KOPT-K1 (cell line): ENCODE data around the gene S100A7.
"Not testable (repeated sequence)": the region's sequence is repeated elsewhere in the genome, so short reads cannot be mapped to it uniquely, and the experiment has no call there.

Experiments used
- H3K27ac ChIP-seq: fragments of 200-600 bp; sonication (generic); 2 replicates; pipeline ENCODE4 v1.5.1; 2016; ENCODE audit warnings: antibody characterized with exemption, mild to moderate bottlenecking, low read depth, low read length; ENCODE audit not compliant: poor library complexity, severe bottlenecking
- H3K36me3 ChIP-seq: fragments of 200-600 bp; sonication (generic); 2 replicates; pipeline ENCODE4 v1.5.1; 2017; ENCODE audit warnings: antibody characterized with exemption, mild to moderate bottlenecking, low read length, moderate library complexity; ENCODE audit not compliant: insufficient read depth
- H3K9me3 ChIP-seq: fragments of 200-600 bp; sonication (generic); 2 replicates; pipeline ENCODE4 v1.5.1; 2017; ENCODE audit warnings: antibody characterized with exemption, low read length, mild to moderate bottlenecking; ENCODE audit not compliant: insufficient read depth, poor library complexity, severe bottlenecking

The S100A7 gene

GRCh38 chr1:153448851-153449250 lies 11.6 kb downstream of the S100A7 start:
- not testable (repeated sequence) for H3K9me3 ChIP-seq, H3K36me3 ChIP-seq, H3K27ac ChIP-seq

GRCh38 chr1:153447498-153448170 lies 12.8 kb downstream of the S100A7 start:
- no peaks in the 10 kb centered on the region for H3K36me3 ChIP-seq
- H3K9me3 ChIP-seq: peaks cover 3% of the 10 kb centered on the region
- no peak overlapping the region for H3K27ac ChIP-seq

GRCh38 chr1:153444078-153444477 lies 16.4 kb downstream of the S100A7 start:
- Histone ChIP-seq H3K36me3 (no peaks in the 10 kb centered on the region), H3K9me3 (peaks cover 3% of the 10 kb centered on the region), H3K27ac (no peak overlapping the region)

GRCh38 chr1:153443486-153443885 lies 17.0 kb downstream of the S100A7 start:
- H3K9me3 ChIP-seq: peaks cover 3% of the 10 kb centered on the region
- no peaks in the 10 kb centered on the region for H3K36me3 ChIP-seq
- H3K27ac ChIP-seq: no peak overlapping the region

GRCh38 chr1:153441238-153441755 lies 19.2 kb downstream of the S100A7 start:
- Histone ChIP-seq H3K36me3 (no peaks in the 10 kb centered on the region), H3K9me3 (peaks cover 3% of the 10 kb centered on the region), H3K27ac (no peak overlapping the region)

- Histone ChIP-seq H3K9me3 (peaks cover 3% of the 10 kb centered on the region), H3K36me3 (no peaks in the 10 kb centered on the region), H3K27ac (no peak overlapping the region)
Observed at GRCh38 chr1:153439273-153439672, 21.2 kb downstream of the S100A7 start.

- H3K36me3 ChIP-seq: no peaks in the 10 kb centered on the region
- H3K27ac ChIP-seq: no peak overlapping the region
- H3K9me3 ChIP-seq: peaks cover 3% of the 10 kb centered on the region
Observed at GRCh38 chr1:153438599-153438998, 21.9 kb downstream of the S100A7 start.

GRCh38 chr1:153437236-153437635 lies 23.2 kb downstream of the S100A7 start:
- H3K36me3 ChIP-seq: no peaks in the 10 kb centered on the region
- H3K27ac ChIP-seq: no peak overlapping the region
- no peaks in the 10 kb centered on the region for H3K9me3 ChIP-seq

- Histone ChIP-seq H3K9me3 (no peaks in the 10 kb centered on the region), H3K36me3 (no peaks in the 10 kb centered on the region), H3K27ac (no peak overlapping the region)
Observed at GRCh38 chr1:153434746-153435455, 25.6 kb downstream of the S100A7 start.

GRCh38 chr1:153432874-153433681 lies 27.4 kb downstream of the S100A7 start:
- Histone ChIP-seq H3K9me3 (no peaks in the 10 kb centered on the region), H3K27ac (no peak overlapping the region), H3K36me3 (no peaks in the 10 kb centered on the region)

GRCh38 chr1:153431928-153432327 lies 28.5 kb downstream of the S100A7 start:
- no peaks in the 10 kb centered on the region for H3K9me3 ChIP-seq
- no peak overlapping the region for H3K27ac ChIP-seq
- no peaks in the 10 kb centered on the region for H3K36me3 ChIP-seq

GRCh38 chr1:153431427-153431826 lies 29.0 kb downstream of the S100A7 start:
- no peaks in the 10 kb centered on the region for H3K9me3 ChIP-seq
- no peak overlapping the region for H3K27ac ChIP-seq
- no peaks in the 10 kb centered on the region for H3K36me3 ChIP-seq

- H3K27ac ChIP-seq: no peak overlapping the region
- no peaks in the 10 kb centered on the region for H3K9me3 ChIP-seq
- H3K36me3 ChIP-seq: no peaks in the 10 kb centered on the region
Observed at GRCh38 chr1:153431002-153431401, 29.4 kb downstream of the S100A7 start.

GRCh38 chr1:153430561-153430960 lies 29.9 kb downstream of the S100A7 start:
- Histone ChIP-seq H3K27ac (no peak overlapping the region), H3K36me3 (no peaks in the 10 kb centered on the region), H3K9me3 (no peaks in the 10 kb centered on the region)

- Histone ChIP-seq H3K27ac (no peak overlapping the region), H3K9me3 (no peaks in the 10 kb centered on the region), H3K36me3 (no peaks in the 10 kb centered on the region)
Observed at GRCh38 chr1:153430166-153430553, 30.3 kb downstream of the S100A7 start.
